Liver (tissue), 3 donors: ENCODE data around the gene IL12RB2.

ENCODE experiments used
- ATF3 ChIP-seq: IDR thresholded peaks from 2 replicates; pipeline ENCODE4 v1.6.1; 2016; ENCODE audit warnings: antibody characterized with exemption
- RAD21 ChIP-seq, 2 donors: IDR thresholded peaks; 2 replicates each; pipeline ENCODE4 v1.6.1; 2016; ENCODE audit warnings: antibody characterized with exemption in 2 of 2, mild to moderate bottlenecking in 2 of 2
- SP1 ChIP-seq: IDR thresholded peaks from 2 replicates; pipeline ENCODE4 v1.6.1; 2018; ENCODE audit warnings: antibody characterized with exemption, mild to moderate bottlenecking
- TAF1 ChIP-seq: conservative IDR thresholded peaks from 2 replicates; pipeline ENCODE4 v1.6.1; 2016; ENCODE audit warnings: antibody characterized with exemption, mild to moderate bottlenecking
- ZBTB33 ChIP-seq: IDR thresholded peaks from 2 replicates; pipeline ENCODE4 v1.6.1; 2016; ENCODE audit warnings: antibody characterized with exemption
- TF ChIP-seq, protein P1 (sequence below): fragments of 150-350 bp; IDR thresholded peaks from 2 replicates; pipeline ENCODE4 v1.5.1; 2017; ENCODE audit warnings: improper control_type of control experiment, low read depth, low read length; ENCODE audit not compliant: missing input control
- donor health status: healthy.
- donor health status: healthy.

DNA sequence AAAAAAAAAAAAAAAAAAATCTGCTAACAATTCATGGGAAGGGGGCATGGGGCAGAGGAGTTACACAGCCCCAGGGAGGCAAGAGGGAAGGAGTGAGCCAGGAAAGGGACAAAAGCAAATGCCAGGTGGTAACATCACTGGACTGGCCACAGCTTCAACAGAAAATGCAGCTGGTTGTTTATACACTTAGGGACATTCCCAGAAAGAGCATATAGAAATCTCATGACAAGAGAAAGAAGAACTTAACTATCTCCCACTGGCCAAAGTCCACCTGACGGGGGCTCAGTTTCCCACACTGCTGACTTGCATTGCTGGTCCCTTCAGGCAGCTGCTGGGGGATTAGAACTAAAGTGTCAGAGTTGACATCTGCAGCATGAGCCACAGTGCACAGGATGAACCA lies 14.8 kb downstream of the IL12RB2 start:
- TF ChIP-seq RAD21 (IDR thresholded peaks at IDR 0.05) = no peak
- TF ChIP-seq ZBTB33 = no peak
- TF ChIP-seq, protein P1, sequence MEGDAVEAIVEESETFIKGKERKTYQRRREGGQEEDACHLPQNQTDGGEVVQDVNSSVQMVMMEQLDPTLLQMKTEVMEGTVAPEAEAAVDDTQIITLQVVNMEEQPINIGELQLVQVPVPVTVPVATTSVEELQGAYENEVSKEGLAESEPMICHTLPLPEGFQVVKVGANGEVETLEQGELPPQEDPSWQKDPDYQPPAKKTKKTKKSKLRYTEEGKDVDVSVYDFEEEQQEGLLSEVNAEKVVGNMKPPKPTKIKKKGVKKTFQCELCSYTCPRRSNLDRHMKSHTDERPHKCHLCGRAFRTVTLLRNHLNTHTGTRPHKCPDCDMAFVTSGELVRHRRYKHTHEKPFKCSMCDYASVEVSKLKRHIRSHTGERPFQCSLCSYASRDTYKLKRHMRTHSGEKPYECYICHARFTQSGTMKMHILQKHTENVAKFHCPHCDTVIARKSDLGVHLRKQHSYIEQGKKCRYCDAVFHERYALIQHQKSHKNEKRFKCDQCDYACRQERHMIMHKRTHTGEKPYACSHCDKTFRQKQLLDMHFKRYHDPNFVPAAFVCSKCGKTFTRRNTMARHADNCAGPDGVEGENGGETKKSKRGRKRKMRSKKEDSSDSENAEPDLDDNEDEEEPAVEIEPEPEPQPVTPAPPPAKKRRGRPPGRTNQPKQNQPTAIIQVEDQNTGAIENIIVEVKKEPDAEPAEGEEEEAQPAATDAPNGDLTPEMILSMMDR = no peak
- no peak for TF ChIP-seq SP1
- no peak for TF ChIP-seq TAF1
- no peak for TF ChIP-seq ATF3
